H1 (cell line): ENCODE data around the gene PCCA. TPM values are rescaled to one million over a fixed set of nuclear protein-coding genes. Genes with fewer than 3 reads are reported as not detected.

ENCODE experiments used
- CEBPB ChIP-seq: IDR thresholded peaks from 2 replicates; pipeline ENCODE4 v1.6.1; 2012; ENCODE audit warnings: low read depth, low read length
- CHD2 ChIP-seq: IDR thresholded peaks from 2 replicates; pipeline ENCODE4 v1.6.1; 2012; ENCODE audit warnings: low read length, improper control_type of control experiment
- SIRT6 ChIP-seq: IDR thresholded peaks from one replicate; pipeline ENCODE4 v1.7.1; 2012; ENCODE audit warnings: low read length, inconsistent platforms
- SIX5 ChIP-seq: IDR thresholded peaks from 2 replicates; pipeline ENCODE4 v1.6.1; 2011; ENCODE audit warnings: mild to moderate bottlenecking, low read depth, low read length
- TAF1 ChIP-seq: IDR thresholded peaks from 2 replicates; pipeline ENCODE4 v1.6.1; 2011; ENCODE audit warnings: mild to moderate bottlenecking, low read depth, low read length
- polyA plus RNA-seq, 7 experiments: library from polyadenylated mRNA; depleted of rRNA in 3 of 7; stranded (reverse) in 5 of 7; unstranded in 2 of 7; fragments of >200 nt in 5 of 7; fragments of 200-250 nt in 2 of 7; gene quantifications; 1 replicate in 5 of 7; 2 replicates in 1 of 7; 4 replicates in 1 of 7; pipeline versions ENCODE4 v1.2.1 to v1.2.3, GENCODE V29; 2011 to 2013; ENCODE audit warnings: missing spikeins in 2 of 7, mixed read lengths in 2 of 7
- total RNA-seq: library from RNA; stranded (reverse); fragmentation: NEBNext Ultra II Directional; extraction: Animal tissue kit (Norgen Biotek cat#: 25700); gene quantifications from 2 replicates; pipeline ENCODE4 v1.2.1, GENCODE V29; 2021
- TF ChIP-seq, protein P1 (sequence below): fragments of 300-600 bp; sonication (generic); IDR thresholded peaks from 2 replicates; pipeline ENCODE4 v1.7.1; 2012; ENCODE audit warnings: low read length, moderate library complexity, mild to moderate bottlenecking, inconsistent platforms; ENCODE audit not compliant: insufficient replicate concordance
- TF ChIP-seq, protein P2 (sequence below): IDR thresholded peaks from 2 replicates; pipeline ENCODE4 v1.6.1; 2012; ENCODE audit warnings: inconsistent platforms

PCCA gene
- total and polyA plus RNA-seq, 2 of the 8 experiments (the other 6 are each of a cell fraction or from before 2014, with no cell fraction given), result 18.4 to 49.8 TPM

DNA sequence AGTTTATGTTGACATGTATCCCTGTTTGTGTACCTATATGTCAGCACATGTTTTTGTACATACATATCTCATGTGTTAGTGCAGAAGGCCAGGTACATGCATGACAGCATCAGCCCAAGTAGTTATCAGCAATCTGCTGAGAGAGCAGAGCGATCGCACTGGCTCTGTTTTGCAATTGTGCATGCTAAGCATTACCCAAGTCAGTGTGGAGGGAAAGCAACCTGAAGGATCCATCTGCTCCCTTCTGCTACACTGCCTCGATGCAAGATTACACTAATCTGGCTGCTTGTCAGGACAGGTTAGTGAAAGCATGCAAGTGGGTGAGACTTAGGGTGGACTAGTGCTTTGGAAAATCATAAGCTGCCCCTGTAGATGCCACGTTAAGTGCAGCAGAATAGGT lies 211.8 kb downstream of the PCCA start (continued):
- TF ChIP-seq, protein P1, sequence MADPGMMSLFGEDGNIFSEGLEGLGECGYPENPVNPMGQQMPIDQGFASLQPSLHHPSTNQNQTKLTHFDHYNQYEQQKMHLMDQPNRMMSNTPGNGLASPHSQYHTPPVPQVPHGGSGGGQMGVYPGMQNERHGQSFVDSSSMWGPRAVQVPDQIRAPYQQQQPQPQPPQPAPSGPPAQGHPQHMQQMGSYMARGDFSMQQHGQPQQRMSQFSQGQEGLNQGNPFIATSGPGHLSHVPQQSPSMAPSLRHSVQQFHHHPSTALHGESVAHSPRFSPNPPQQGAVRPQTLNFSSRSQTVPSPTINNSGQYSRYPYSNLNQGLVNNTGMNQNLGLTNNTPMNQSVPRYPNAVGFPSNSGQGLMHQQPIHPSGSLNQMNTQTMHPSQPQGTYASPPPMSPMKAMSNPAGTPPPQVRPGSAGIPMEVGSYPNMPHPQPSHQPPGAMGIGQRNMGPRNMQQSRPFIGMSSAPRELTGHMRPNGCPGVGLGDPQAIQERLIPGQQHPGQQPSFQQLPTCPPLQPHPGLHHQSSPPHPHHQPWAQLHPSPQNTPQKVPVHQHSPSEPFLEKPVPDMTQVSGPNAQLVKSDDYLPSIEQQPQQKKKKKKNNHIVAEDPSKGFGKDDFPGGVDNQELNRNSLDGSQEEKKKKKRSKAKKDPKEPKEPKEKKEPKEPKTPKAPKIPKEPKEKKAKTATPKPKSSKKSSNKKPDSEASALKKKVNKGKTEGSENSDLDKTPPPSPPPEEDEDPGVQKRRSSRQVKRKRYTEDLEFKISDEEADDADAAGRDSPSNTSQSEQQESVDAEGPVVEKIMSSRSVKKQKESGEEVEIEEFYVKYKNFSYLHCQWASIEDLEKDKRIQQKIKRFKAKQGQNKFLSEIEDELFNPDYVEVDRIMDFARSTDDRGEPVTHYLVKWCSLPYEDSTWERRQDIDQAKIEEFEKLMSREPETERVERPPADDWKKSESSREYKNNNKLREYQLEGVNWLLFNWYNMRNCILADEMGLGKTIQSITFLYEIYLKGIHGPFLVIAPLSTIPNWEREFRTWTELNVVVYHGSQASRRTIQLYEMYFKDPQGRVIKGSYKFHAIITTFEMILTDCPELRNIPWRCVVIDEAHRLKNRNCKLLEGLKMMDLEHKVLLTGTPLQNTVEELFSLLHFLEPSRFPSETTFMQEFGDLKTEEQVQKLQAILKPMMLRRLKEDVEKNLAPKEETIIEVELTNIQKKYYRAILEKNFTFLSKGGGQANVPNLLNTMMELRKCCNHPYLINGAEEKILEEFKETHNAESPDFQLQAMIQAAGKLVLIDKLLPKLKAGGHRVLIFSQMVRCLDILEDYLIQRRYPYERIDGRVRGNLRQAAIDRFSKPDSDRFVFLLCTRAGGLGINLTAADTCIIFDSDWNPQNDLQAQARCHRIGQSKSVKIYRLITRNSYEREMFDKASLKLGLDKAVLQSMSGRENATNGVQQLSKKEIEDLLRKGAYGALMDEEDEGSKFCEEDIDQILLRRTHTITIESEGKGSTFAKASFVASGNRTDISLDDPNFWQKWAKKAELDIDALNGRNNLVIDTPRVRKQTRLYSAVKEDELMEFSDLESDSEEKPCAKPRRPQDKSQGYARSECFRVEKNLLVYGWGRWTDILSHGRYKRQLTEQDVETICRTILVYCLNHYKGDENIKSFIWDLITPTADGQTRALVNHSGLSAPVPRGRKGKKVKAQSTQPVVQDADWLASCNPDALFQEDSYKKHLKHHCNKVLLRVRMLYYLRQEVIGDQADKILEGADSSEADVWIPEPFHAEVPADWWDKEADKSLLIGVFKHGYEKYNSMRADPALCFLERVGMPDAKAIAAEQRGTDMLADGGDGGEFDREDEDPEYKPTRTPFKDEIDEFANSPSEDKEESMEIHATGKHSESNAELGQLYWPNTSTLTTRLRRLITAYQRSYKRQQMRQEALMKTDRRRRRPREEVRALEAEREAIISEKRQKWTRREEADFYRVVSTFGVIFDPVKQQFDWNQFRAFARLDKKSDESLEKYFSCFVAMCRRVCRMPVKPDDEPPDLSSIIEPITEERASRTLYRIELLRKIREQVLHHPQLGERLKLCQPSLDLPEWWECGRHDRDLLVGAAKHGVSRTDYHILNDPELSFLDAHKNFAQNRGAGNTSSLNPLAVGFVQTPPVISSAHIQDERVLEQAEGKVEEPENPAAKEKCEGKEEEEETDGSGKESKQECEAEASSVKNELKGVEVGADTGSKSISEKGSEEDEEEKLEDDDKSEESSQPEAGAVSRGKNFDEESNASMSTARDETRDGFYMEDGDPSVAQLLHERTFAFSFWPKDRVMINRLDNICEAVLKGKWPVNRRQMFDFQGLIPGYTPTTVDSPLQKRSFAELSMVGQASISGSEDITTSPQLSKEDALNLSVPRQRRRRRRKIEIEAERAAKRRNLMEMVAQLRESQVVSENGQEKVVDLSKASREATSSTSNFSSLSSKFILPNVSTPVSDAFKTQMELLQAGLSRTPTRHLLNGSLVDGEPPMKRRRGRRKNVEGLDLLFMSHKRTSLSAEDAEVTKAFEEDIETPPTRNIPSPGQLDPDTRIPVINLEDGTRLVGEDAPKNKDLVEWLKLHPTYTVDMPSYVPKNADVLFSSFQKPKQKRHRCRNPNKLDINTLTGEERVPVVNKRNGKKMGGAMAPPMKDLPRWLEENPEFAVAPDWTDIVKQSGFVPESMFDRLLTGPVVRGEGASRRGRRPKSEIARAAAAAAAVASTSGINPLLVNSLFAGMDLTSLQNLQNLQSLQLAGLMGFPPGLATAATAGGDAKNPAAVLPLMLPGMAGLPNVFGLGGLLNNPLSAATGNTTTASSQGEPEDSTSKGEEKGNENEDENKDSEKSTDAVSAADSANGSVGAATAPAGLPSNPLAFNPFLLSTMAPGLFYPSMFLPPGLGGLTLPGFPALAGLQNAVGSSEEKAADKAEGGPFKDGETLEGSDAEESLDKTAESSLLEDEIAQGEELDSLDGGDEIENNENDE, result no peak
- TF ChIP-seq, protein P2, sequence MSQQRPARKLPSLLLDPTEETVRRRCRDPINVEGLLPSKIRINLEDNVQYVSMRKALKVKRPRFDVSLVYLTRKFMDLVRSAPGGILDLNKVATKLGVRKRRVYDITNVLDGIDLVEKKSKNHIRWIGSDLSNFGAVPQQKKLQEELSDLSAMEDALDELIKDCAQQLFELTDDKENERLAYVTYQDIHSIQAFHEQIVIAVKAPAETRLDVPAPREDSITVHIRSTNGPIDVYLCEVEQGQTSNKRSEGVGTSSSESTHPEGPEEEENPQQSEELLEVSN, result no peak
- no peak for TF ChIP-seq SIRT6
- TF ChIP-seq SIX5, result no peak
- TF ChIP-seq CHD2, result no peak
- TF ChIP-seq CEBPB, result no peak
- TF ChIP-seq TAF1, result no peak
